ENCODE results near the gene DPP7. TPM values are rescaled to one million over a fixed set of nuclear protein-coding genes. Genes with fewer than 3 reads are reported as not detected.

Gene DPP7
- total RNA-seq, 2 experiments from 2014 or later: 323 to 333 TPM

- ChIA-PET POLR2A (interaction anchor here (0.8 to 1.1 kb wide), 2 partner anchors 62 to 116 kb away, joined by 3 to 5 read pairs; partner anchors contain the start of gene LRRC26), CTCF (interaction anchor here (0.8 to 1.1 kb wide), 2 partner anchors 12 to 129 kb away, joined by 3 read pairs; no protein-coding TSS in a partner anchor)
These were observed 7.1 kb downstream of the DPP7 start for GRCh38 chr9:137107312-137107921.

GRCh38 chr9:137106662-137107250 lies 7.8 kb downstream of the DPP7 start:
- ChIA-PET POLR2A (interaction anchor here (0.8 to 1.1 kb wide), 2 partner anchors 63 to 116 kb away, joined by 3 to 5 read pairs; partner anchors contain the start of gene LRRC26), CTCF (interaction anchor here (0.8 to 1.1 kb wide), 2 partner anchors 11 to 130 kb away, joined by 3 read pairs; no protein-coding TSS in a partner anchor)

- POLR2A ChIA-PET: interaction anchor here (1.1 to 1.2 kb wide), 2 partner anchors 10 to 64 kb away, joined by 5 read pairs; partner anchors contain the start of gene LRRC26
These were observed 8.5 kb downstream of the DPP7 start for GRCh38 chr9:137105814-137106661.

GRCh38 chr9:137103206-137103999 lies 11.1 kb downstream of the DPP7 start:
- ChIA-PET POLR2A (no interaction called here), CTCF (no interaction called here)

More at GRCh38 chr9:137105814-137106661, 8.5 kb downstream of the DPP7 start:
- CTCF ChIA-PET: interaction anchor here (1.2 kb wide), 1 partner anchor 121 kb away, joined by 3 read pairs; the partner anchor contains the start of gene RNF224

- CTCF ChIA-PET: no interaction called here
- POLR2A ChIA-PET: no interaction called here
These were observed 15.3 kb downstream of the DPP7 start for GRCh38 chr9:137099231-137099630.

- ChIA-PET POLR2A (interaction anchor here (1.2 to 2.5 kb wide), 2 partner anchors 12 to 71 kb away, joined by 3 to 33 read pairs; partner anchors contain the start of gene MAN1B1), CTCF (interaction anchor here (0.6 to 2.7 kb wide), 2 partner anchors 139 to 151 kb away, joined by 3 to 14 read pairs; no protein-coding TSS in a partner anchor)
These were observed 16.6 kb downstream of the DPP7 start for GRCh38 chr9:137097761-137098462.

- CTCF ChIA-PET: interaction anchor here (0.6 to 2.7 kb wide), 5 partner anchors 10 to 152 kb away, joined by 3 to 15 read pairs (median 6); partner anchors contain the start of genes MAN1B1 and SAPCD2
- POLR2A ChIA-PET: interaction anchor here (1.2 to 2.5 kb wide), 5 partner anchors 11 to 72 kb away, joined by 3 to 33 read pairs (median 5); partner anchors contain the start of genes MAN1B1 and SAPCD2
These were observed 17.6 kb downstream of the DPP7 start for GRCh38 chr9:137096785-137097546.

- ChIA-PET POLR2A (interaction anchor here (0.6 to 2.5 kb wide), 10 partner anchors 9 to 669 kb away, joined by 3 to 33 read pairs (median 5); partner anchors contain the start of genes ANAPC2, MAN1B1, SAPCD2 and SSNA1), CTCF (interaction anchor here (0.5 to 2.7 kb wide), 19 partner anchors 9 to 289 kb away, joined by 3 to 15 read pairs (median 4); partner anchors contain the start of genes FUT7, MAN1B1, RABL6 and SAPCD2)
These were observed 18.6 kb downstream of the DPP7 start for GRCh38 chr9:137095664-137096517.

GRCh38 chr9:137089232-137089947 lies 25.1 kb downstream of the DPP7 start:
- CTCF ChIA-PET: interaction anchor here (1.0 to 8.4 kb wide), 2 partner anchors 22 to 147 kb away, joined by 3 to 72 read pairs; partner anchors contain the start of gene SAPCD2

GRCh38 chr9:137088121-137088520 lies 26.4 kb downstream of the DPP7 start:
- CTCF ChIA-PET: interaction anchor here (0.5 to 8.4 kb wide), 3 partner anchors 21 to 421 kb away, joined by 3 to 72 read pairs (median 3); partner anchors contain the start of gene SAPCD2
- POLR2A ChIA-PET: interaction anchor here (0.6 to 1.5 kb wide), 4 partner anchors 21 to 331 kb away, joined by 3 to 4 read pairs (median 4); partner anchors contain the start of gene RABL6

More at GRCh38 chr9:137089232-137089947, 25.1 kb downstream of the DPP7 start:
- POLR2A ChIA-PET: interaction anchor here (1.1 kb wide), 1 partner anchor 19 kb away, joined by 3 read pairs; no protein-coding TSS in a partner anchor

- ChIA-PET CTCF (interaction anchor here (0.5 to 8.4 kb wide), 5 partner anchors 9 to 421 kb away, joined by 3 to 72 read pairs (median 7); partner anchors contain the start of gene SAPCD2), POLR2A (interaction anchor here (0.6 to 2.7 kb wide), 9 partner anchors 9 to 360 kb away, joined by 3 to 33 read pairs (median 4); partner anchors contain the start of genes RABL6, RNF208, TUBB4B and UAP1L1)
These were observed 27.1 kb downstream of the DPP7 start for GRCh38 chr9:137087409-137087925.

GRCh38 chr9:137086531-137087408 lies 27.8 kb downstream of the DPP7 start, which contains the start of gene MAN1B1:
Gene MAN1B1, plus strand, starts transcription at chr9:137086985. Its CDS starts 15 bp downstream, at chr9:137087000.
- ChIA-PET CTCF (interaction anchor here (0.7 to 8.4 kb wide), 8 partner anchors 9 to 154 kb away, joined by 3 to 72 read pairs (median 6); partner anchors contain the start of genes SAPCD2 and TUBB4B), POLR2A (interaction anchor here (0.6 to 2.7 kb wide), 19 partner anchors 9 to 519 kb away, joined by 3 to 33 read pairs (median 4); partner anchors contain the start of genes ABCA2, ARRDC1, DPP7 and RABL6)

GRCh38 chr9:137085920-137086530 lies 28.5 kb downstream of the DPP7 start:
- CTCF ChIA-PET: interaction anchor here (0.7 to 8.4 kb wide), 8 partner anchors 10 to 194 kb away, joined by 3 to 72 read pairs (median 6); partner anchors contain the start of genes SAPCD2 and TUBB4B
- POLR2A ChIA-PET: interaction anchor here (0.6 to 2.7 kb wide), 14 partner anchors 10 to 519 kb away, joined by 3 to 33 read pairs (median 4); partner anchors contain the start of genes ABCA2, ARRDC1, DPP7 and RNF208

Data from activated CD8-positive, alpha-beta memory T cell treated with anti-CD3 and anti-CD28 coated beads for 36 hours (primary cell).